D341Med (cell line): ENCODE measurements around the gene TMEM131L.
"Not testable (repeated sequence)": the region's sequence is repeated elsewhere in the genome, so short reads cannot be mapped to it uniquely, and the experiment has no call there.

ENCODE experiments used
- DNase-seq: peaks from one replicate; pipeline ENCODE4 v3.0.0; 2012; ENCODE audit warnings: low spot score

The TMEM131L gene

DNA sequence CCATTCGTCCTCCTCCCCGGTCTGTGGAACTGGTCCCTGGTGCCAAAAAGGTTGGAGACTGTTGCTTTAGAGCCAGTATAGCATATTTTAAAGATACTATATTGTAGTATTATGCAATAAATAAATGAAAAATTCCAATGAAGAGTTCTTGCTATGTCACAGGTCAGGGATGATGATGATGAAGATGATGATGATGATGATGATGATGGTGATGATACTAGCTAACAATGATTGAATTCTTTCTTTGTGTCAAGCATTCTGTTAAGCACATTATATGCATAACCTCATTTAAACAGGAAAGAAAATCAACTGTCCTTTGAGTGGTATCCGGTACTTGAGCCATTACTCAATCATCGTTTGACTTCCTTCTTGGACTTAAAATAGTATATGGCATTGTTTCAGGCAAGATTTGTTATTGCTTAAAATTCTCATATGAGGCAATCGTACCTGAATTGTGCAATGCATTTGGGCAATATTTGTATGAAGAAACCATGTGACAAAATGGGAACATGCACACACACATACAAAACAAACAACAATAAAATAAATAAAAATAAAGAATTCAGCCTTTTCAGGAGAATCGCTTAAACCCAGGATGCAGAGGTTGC, 195.2 kb downstream of the TMEM131L start:
- DNase-seq: no peak

DNA sequence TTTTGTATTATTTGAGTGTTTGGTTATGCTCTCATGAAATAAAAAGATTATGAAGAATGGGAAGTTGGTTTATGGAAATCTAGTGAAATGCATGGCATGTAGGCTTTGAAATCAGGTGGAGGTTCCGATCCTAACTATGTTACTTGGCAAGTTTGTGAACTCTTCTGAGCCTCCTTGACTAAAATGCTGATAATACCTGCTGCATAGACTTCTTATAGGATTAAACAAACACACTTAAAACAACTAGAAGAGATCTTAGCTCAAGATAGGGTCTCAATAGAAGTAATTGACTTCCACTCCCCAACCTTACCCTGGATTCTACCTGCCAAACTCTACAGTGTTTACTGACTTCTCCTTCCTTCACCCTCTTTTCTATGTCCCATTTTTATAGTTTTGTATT, 195.7 kb downstream of the TMEM131L start:
- DNase-seq: no peak

DNA sequence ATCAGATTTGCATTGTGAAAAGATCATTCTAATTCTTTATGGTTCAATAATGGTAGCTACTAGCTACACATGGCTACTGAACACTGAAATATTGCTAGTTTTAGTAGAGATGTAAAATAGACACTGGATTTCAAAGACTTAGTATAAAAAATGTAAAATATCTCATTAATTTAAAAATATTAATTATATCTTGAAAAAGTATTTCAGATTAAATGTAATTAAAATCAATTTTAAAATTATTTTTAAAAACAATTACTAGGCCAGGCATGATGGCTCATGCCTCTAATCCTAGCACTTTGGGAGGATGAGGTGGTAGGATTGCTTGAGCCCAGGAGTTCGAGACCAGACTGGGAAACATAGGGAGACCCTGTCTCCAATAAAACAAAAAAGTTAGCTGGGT, 197.5 kb downstream of the TMEM131L start:
- DNase-seq: no peak

DNA sequence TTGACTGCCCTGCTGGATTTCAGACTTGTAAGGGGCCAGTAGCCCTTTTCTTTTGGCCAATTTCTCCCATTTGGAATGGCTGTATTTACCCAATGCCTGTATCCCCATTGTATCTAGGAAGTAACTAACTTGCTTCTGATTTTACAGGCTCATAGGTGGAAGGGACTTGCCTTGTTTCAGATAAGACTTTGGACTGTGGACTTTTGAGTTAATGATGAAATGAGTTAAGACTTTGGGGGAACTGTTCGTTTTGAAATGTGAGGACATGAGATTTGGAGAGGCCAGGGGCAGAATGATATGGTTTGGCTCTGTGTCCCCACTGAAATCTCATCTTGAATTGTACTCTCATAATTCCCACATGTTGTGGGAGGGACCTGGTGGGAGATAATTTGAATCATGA, 200.3 kb downstream of the TMEM131L start:
- not testable (repeated sequence) for DNase-seq

DNA sequence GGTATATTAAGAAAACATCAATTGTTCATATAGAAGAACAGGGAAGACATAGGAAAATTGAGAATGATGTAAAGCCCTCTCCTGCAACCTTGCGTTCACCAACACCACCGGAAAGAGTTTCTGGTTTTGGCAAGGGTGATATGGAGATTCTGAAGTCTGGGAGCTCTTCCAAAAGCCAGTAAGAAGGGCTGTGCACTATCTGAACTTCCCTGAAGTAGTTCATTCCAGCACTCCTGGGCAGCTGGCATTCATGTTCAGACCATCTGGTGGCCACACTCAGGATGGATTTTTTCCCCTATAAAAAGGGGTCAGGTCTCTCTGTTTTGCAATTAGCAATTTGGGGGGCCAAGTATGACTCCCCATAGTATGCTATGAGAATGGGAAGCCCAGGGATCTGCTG, 202.5 kb downstream of the TMEM131L start:
- DNase-seq: no peak

DNA sequence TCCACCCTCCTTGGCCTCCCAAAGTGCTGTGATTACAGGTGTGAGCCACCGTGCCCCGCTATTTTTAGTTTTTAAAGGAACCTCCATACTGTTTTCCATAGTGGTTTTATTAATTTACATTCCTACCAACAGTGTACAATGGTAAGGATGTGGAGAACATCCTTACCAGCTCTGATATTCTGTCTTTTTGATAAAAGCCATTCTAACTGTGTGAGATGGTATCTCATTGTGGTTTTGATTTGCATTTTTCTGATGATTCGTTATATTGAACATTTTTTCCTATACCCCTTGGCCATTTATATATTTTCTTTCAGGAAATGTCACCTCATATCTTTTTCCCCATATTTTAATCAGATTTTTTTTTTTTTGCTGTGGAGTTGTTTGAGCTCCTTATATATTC, 203.7 kb downstream of the TMEM131L start:
- DNase-seq: no peak

DNA sequence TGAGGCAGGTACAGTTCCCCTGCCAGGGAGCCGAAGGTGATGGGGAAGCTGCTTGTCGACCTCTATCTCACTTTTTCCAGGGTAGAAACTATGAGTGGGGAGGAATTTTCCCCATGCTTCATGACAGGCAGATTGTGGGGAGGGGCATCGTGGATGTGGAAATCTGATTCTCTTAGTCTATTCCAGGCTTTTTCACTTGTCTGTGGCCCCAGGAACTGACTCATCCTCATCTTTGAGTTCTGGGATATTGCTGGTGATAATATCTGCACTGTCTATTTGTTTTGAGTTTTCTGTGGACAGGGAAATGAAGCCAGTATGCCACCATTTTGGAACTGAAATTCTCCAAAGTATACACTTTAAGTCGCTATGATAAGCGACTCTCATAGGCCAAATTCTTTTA, 210.3 kb downstream of the TMEM131L start:
- DNase-seq: no peak

DNA sequence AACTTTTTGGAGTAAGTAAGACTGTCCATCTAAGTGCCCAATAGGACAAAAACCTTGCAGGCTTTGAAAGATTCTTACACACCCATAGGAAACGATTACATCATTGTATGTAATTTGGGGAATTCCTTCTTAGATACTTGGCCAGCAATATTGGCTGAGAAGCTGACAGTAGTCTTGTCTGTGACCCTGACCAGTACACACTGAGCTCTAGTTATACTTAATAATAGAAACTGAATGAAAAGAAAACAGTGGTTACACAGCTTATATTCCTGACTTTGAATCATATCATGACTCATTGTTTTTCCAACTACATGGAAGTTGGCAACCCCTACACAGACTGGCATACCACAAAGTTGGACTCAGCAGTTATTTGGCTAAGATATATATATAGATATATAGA, 210.8 kb downstream of the TMEM131L start:
- DNase-seq: no peak

DNA sequence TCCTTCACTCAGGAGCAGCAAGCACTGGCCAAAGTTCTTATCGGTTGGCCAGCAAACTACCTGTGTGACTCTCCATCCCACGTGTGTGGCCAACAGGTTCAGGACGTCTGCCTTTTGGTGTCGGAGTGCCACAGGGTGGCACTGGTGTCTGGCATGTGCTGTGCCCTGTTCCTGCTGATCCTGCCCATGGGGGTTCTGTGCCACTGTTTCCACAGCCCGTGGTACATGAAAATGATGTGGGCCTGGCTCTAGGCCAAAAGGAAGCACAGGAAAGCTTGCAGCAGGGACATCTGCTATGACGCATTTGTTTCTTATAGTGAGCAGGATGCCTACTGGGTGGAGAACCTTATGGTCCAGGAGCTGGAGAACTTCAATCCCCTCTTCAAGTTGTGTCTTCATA, 213.3 kb downstream of the TMEM131L start:
- DNase-seq: no peak

DNA sequence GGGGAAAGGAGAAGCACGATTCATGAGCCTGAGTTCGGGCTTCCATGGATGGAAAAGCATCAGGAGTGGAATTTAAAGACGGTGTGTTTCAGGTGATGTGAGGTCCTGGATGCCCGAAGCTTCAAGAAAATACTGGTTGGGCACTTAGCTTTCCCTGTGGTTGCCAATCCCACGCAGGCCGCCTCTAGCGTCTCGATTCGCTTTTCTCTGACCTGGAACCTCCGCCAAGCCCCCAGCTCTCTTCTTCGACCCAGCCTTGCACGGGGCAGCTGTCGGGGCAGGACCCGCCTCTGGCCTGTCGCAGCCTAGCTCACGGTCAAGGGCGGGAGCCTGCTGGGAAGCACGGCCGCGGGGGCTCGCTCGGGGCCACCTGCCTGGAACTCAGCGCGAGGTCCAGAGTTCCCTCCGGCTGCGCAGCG, 217.6 kb downstream of the TMEM131L start:
- no peak for DNase-seq

DNA sequence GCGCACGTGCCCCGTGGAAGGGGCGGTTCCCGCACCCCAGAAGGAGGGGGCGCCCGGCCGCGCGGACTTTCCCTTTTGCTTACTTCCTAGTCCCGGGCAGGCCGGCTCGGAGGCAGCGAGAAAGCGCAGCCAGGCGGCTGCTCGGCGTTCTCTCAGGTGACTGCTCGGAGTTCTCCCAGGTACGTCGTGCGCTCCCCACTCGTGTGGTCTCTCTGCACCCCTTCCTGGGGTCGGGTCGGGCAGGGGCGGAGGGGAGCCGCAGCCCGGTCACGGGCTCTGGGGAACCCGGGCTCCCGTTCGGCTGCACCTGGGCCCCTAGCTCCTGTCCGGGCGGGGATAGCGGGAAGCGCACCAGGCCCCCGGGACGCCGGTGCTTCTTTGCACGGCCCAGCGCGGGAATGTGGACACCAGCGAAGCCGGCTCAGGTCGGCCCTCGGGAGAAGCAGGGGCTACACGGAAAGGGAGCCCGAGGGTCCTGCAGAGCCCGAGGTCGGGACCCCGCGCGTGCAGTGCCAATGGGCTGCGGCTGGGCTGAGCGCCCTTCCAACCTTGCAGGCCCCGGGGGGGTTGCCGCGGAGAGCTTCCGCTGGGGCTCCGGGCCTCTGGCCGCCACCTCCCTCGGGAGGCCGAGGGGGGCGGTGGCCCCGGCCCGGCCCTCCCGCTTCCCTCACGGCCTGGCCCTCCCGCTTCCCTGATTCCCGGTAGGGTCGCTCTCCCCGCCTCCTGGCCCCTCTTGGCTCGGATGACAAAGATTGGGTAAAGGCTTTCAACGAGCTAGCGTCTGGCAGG, 218.2 kb downstream of the TMEM131L start, which contains the start of gene TLR2:
TLR2 (plus strand) TSS at position 99 of the 789 bp plus-strand sequence. CDS start 18,628 bp downstream, outside the sequence.
- DNase-seq: peak; percentile 67

DNA sequence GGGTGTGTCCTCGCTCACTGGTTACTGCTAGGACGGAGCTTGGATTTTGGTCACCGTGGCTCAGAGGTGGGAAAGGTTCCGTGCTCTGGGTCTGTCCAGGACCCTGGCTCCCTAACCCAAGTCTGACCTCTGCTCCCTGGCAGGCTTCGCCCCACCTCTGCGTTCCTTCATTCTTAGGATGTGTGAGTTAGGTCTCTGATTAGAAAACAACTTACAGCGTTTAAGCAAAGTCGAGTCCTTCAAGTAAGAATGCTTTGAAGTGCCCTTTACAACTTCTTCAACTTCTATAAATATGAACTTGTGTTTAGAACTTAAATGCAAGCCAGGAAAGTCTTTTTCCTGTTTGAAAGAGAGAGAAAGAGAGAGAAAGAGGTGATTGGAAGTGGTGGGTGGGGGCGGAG, 218.8 kb downstream of the TMEM131L start:
- no peak for DNase-seq
